GM10847 (cell line): ENCODE measurements around the gene ENTPD3.

Experiments used
- POLR2A ChIP-seq: IDR thresholded peaks from 2 replicates; pipeline ENCODE4 v1.6.1; 2011; ENCODE audit not compliant: insufficient read length; ENCODE audit errors: extremely low read depth

The ENTPD3 gene

GRCh38 chr3:40470701-40471100 lies 83.7 kb downstream of the ENTPD3 start:
- no peak for TF ChIP-seq POLR2A

- peak; percentile 56 for TF ChIP-seq POLR2A
Measured at GRCh38 chr3:40476478-40477470, 89.8 kb downstream of the ENTPD3 start, which contains the start of gene ZNF619. Gene ZNF619, plus strand, starts transcription at chr3:40477122. Its CDS starts 858 bp downstream, at chr3:40477980.

GRCh38 chr3:40477666-40478065 lies 90.7 kb downstream of the ENTPD3 start:
- TF ChIP-seq POLR2A: no peak
